ENCODE results near the gene RBBP7.

RBBP7 gene

DNA sequence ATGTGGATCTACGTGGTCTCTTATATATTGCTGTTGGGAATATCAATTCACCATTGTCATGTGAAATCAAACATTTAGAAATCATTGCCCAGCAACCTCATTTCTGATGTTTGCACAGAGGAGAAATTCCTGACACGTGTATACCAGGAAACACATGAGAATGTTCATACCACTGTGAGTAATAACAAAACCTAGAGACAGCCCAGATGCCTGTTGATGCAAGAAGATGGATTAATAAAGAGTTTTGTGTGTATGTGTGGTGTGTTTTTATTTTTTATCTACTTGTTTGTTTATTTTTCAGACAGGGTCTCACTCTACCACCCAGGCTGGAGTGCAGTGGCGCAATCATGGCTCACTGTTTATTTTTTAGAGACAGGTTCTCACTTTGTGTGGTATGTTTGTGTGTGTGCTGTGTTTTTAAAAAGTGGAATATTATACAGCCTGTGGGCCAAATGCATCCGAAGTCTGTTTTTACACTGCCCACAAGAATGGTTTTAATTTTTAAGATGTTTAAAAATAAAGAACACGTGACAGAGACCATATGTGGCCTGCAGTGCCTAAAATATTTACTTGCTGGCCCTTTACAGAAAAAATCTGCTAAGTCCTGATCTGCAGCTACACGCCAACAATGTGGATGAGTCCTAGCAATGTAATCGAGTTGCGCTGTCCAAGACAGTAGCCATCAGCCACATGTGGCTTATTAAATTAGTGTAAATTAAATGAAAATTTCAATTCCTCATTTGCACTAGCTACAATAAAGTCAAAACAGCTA lies 44.7 kb downstream of the RBBP7 start:
- DNase-seq (ENCODE audit: low spot score), result no peak

DNA sequence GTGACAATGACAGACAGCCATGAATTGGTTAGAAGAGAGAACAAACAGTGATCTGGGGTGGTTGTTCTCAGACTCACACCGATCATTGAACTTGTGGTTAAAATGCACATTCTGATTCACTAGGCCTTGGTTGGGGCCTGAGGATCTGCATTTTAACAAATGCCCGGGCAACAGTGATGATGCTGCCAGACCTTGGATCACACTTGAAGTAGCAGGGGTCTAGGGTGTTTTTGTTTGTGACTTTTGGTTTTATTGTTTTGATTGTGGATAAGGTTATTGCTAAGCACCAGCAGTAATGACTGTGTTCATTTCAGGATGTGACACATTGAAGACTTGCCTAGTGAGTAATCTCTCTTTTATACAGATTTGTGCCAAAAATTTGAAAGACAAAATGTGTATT lies 47.4 kb downstream of the RBBP7 start:
- no peak for DNase-seq (ENCODE audit: low spot score)

DNA sequence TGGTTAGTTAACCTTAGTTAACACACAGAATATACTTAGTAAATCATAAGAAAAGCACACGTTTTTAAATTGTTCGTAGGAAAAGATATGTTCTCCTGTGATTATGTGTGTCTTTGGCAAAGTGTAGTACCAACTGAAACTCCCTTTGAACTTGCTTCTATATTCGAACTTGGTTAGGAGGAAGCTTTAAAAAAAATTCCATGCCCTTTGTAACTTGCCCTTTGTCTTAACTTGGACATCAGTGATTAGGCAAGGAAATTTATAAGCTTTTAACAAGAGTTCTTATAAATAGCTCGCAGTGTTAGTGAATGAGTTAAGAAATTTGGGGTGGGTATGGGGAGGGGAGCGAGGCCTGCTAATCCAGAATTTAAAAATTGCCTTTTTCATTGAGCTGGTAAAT lies 50.5 kb downstream of the RBBP7 start:
- DNase-seq (ENCODE audit: low spot score), result no peak

DNA sequence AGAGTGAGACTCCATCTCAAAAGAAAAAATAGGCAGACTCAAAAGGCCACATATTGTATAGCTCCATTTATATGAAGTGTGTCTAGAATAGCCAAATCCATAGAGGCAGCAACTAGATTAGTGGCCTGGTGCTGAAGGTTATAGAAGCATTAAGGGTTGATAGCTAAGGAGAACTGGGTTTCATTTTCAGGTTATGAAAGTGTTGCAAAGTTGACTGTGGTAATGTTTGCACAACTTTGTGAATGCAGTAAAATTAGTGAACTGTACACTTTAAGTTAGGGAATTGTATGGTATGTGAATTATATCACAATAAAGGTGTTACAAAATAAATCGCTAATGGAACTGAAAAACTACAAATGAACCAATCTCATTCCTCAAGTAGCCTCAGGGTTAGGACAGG lies 55.6 kb downstream of the RBBP7 start:
- no peak for DNase-seq (ENCODE audit: low spot score)

DNA sequence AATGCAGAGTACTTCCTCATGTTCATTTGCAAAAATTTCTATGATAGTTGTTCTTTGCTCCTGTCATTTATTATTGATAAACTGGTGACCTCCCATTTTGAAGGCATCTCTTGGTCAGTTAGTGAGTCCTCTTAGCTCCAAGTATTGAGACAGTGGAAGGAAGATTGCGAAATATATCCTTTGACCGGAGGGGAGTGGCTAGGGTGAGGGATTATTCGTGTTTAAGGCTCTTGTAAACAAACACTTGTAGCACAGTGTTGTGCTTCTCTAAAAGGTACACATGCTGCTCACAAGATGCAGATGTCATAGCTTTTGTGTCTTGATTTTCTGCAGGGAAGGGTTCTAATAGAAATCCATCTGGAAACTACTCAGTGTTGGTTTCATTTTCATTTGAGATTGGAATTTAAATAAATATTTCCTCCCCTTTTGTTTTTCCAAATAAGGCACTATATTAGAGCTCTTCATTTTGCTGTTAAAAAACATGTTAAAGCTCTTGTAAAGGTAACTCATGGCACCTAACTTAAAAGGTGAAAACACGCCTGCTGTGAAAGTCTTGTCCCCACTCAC lies 62.1 kb downstream of the RBBP7 start:
- no peak for DNase-seq (ENCODE audit: low spot score)

DNA sequence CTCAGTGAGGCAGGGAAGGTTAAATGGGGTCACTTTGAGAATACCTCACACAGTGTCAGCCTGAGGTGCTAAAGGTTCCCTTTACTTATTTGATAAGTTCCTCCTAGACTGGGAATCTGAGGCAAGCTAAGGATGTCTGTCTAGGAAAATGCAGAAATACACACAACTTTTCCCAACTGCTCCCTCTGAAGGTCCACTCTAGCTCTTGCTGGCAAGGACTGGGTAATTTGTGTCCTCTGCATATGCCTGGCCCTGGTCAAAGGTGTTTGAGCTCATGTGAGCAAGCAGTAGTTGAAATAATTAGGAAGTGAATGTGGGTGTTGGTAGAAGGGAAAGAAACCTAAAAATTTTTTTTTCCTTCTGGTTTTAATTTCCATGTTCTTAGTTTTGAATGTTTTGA lies 62.6 kb downstream of the RBBP7 start:
- peak; percentile 31 for DNase-seq (ENCODE audit: low spot score)

DNA sequence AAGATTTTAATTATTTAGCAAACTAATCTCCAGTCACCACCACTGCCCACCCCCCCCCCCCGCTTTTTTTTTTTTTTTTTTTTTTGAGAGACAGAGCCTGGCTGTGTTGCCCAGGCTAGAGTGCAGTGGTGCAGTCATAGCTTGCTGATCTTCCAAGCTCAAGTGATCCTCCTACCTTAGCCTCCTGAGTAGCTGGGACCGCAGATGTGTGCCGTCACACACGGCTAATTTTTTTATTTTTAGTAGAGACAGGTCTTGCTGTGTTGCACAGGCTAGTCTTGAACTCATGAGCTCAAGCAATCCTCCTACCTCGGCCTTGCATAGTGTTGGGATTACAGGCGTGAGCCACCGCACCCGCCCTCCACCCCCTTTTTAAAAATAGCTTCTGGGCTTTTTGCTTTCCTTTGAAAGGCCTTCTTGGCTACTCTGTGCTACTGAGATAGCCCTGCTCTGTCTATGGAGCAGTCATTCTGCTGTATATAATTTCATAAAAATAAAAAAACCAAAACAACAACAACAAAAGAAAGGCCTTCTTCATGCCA lies 65.2 kb downstream of the RBBP7 start:
- no peak for DNase-seq (ENCODE audit: low spot score)

DNA sequence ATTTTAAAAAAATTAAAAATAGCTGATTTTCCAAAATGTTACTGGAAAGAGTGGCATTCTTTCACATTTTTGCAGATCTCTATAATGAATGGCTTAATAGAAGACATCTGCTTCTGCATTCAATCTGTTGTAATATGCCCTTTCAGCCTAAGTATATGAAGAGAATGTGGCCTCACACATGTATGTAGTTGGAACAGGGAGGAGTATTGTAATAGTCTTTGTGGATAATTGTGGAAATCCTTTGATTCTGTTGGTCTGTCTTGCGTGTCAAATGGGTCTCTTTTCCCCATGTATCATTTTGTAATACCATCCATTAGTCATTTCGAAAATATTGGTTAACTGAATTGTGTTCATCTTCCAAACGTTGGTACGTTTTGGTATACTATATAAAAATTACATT lies 72.3 kb downstream of the RBBP7 start:
- DNase-seq (ENCODE audit: low spot score), result no peak

DNA sequence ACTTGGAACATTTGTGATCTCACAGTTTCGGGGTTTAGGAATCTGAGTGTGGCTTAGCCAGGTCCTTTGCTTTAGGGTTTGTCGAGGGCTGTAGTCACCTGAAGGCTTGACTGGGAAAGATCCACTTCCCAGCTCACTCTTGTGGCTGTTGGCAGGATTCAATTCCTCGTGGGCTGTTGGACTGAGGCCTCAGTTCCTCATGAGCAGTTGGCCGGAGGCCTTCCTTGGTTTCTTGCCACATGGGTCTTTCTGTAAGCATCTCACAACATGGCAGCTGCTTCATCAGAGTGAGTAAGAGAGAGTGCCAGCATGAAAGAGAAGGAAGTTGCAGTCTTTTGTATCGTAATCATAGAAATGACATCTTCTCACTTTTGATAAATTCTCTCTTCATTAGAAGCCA lies 72.8 kb downstream of the RBBP7 start:
- DNase-seq (ENCODE audit: low spot score), result no peak

DNA sequence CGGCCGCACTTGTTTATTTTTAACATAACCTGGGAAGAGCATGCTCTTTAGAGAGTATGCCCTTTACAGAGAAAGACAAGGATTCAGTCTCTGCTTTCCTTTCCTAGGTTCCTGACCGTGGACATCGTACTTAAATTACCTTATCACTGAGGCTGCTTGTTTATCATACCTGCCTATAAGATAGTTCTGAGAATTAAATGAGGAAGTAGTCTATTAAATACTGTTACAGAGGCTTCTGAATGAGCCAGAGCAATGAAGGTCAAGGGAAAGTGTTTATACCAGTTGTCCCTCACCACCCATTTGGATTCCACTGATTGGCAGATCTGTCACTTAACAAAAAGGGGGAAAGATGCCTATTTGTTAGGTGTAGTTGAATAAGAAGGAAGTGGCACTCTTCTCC lies 73.9 kb downstream of the RBBP7 start:
- no peak for DNase-seq (ENCODE audit: low spot score)
